GM12891 (cell line): Measurements from ENCODE around the gene CCDC195.
"Not testable (repeated sequence)": the region's sequence is repeated elsewhere in the genome, so short reads cannot be mapped to it uniquely, and the experiment has no call there.

Experiments
- DNase-seq: peaks from one replicate; pipeline ENCODE4 v3.0.0; 2011; ENCODE audit warnings: low spot score; ENCODE audit not compliant: insufficient read length
- FAIRE-seq: peaks from 2 replicates; lab custom pipeline; 2011; peaks lifted over from hg19 to GRCh38; lab: Jason Lieb, UNC
- PAX5 ChIP-seq: IDR thresholded peaks from 2 replicates; pipeline ENCODE4 v1.6.1; 2011; ENCODE audit warnings: low read length, moderate library complexity, mild to moderate bottlenecking; ENCODE audit not compliant: insufficient read depth, severe bottlenecking
- POLR2A ChIP-seq: IDR thresholded peaks from 2 replicates; pipeline ENCODE4 v1.6.1; 2011; ENCODE audit warnings: low read depth, low read length, control low read depth
- POLR2AphosphoS5 ChIP-seq: IDR thresholded peaks from 2 replicates; pipeline ENCODE4 v1.6.1; 2011; ENCODE audit warnings: low read depth, low read length, control low read depth
- POU2F2 ChIP-seq: IDR thresholded peaks from 2 replicates; pipeline ENCODE4 v1.6.1; 2011; ENCODE audit warnings: low read depth, mild to moderate bottlenecking, control low read depth, low read length, moderate library complexity
- SPI1 ChIP-seq: IDR thresholded peaks from 2 replicates; pipeline ENCODE4 v1.6.1; 2011; ENCODE audit warnings: low read depth, low read length, control low read depth
- TAF1 ChIP-seq: IDR thresholded peaks from 2 replicates; pipeline ENCODE4 v1.6.1; 2011; ENCODE audit warnings: low read depth, low read length, control low read depth

The CCDC195 gene

GRCh38 chr2:224666951-224667553 is 49.1 kb downstream of the CCDC195 start:
- DNase-seq: peak; percentile 17
- peak; percentile 90 for FAIRE-seq
- peak; percentile 80 for TF ChIP-seq PAX5
- TF ChIP-seq SPI1: peak; percentile 84
- TF ChIP-seq POLR2A: no peak
- peak; percentile 84 for TF ChIP-seq POU2F2
- TF ChIP-seq TAF1: no peak
- no peak for TF ChIP-seq POLR2AphosphoS5

GRCh38 chr2:224663322-224663721 is 52.8 kb downstream of the CCDC195 start:
- FAIRE-seq, DNase-seq: not testable (repeated sequence)

GRCh38 chr2:224661708-224662107 is 54.5 kb downstream of the CCDC195 start:
- not testable (repeated sequence) for FAIRE-seq, DNase-seq

GRCh38 chr2:224659714-224660113 is 56.5 kb downstream of the CCDC195 start:
- DNase-seq: no peak
- no peak for FAIRE-seq
- TF ChIP-seq POU2F2 (no peak), POLR2AphosphoS5 (no peak), PAX5 (no peak), SPI1 (no peak), POLR2A (no peak), TAF1 (no peak)

- FAIRE-seq (no peak), DNase-seq (no peak)
- no peak for TF ChIP-seq SPI1
These were observed 57.3 kb downstream of the CCDC195 start for GRCh38 chr2:224658780-224659405.

- peak; percentile 51 for FAIRE-seq
- TF ChIP-seq TAF1: no peak
- TF ChIP-seq POLR2AphosphoS5: no peak
- no peak for TF ChIP-seq POU2F2
- peak; percentile 65 for TF ChIP-seq SPI1
- TF ChIP-seq PAX5: no peak
- TF ChIP-seq POLR2A: no peak
- peak; percentile 8 for DNase-seq
These were observed 58.8 kb downstream of the CCDC195 start for GRCh38 chr2:224657349-224657748.

GRCh38 chr2:224655006-224655537 is 61.1 kb downstream of the CCDC195 start:
- DNase-seq (no peak), FAIRE-seq (no peak)
- no peak for TF ChIP-seq POLR2AphosphoS5
- TF ChIP-seq PAX5: no peak
- no peak for TF ChIP-seq SPI1
- TF ChIP-seq TAF1: no peak
- TF ChIP-seq POU2F2: no peak
- TF ChIP-seq POLR2A: no peak
